Measurements from ENCODE around the gene SV2C. TPM values are rescaled to one million over a fixed set of nuclear protein-coding genes. Genes with fewer than 3 reads are reported as not detected.

SV2C gene
- not detected in 2 replicates for total RNA-seq

GRCh38 chr5:76082772-76083554 is at the start of gene SV2C:
TSS of gene SV2C (plus strand) at chr5:76083383. CDS start at chr5:76131751, 48,368 bp downstream.

GRCh38 chr5:76402886-76403765 is 319.9 kb downstream of the SV2C start, which contains the start of gene IQGAP2:
TSS of gene IQGAP2 (plus strand) at chr5:76403285. CDS start at chr5:76403546, 261 bp downstream.

